Measurements from ENCODE around the gene IGFALS.

The IGFALS gene

GRCh38 chr16:1763521-1764511, 29.7 kb downstream of the IGFALS start:
- no peak for DNase-seq

GRCh38 chr16:1762879-1763520, 30.5 kb downstream of the IGFALS start:
- DNase-seq: no peak

GRCh38 chr16:1762196-1762878, 31.2 kb downstream of the IGFALS start:
- no peak for DNase-seq

GRCh38 chr16:1761751-1762150, 31.8 kb downstream of the IGFALS start:
- DNase-seq: no peak

- DNase-seq: no peak
Observed at GRCh38 chr16:1760911-1761310, 32.6 kb downstream of the IGFALS start.

- no peak for DNase-seq
Observed at GRCh38 chr16:1759511-1759910, 34.0 kb downstream of the IGFALS start.

GRCh38 chr16:1758923-1759322, 34.6 kb downstream of the IGFALS start:
- DNase-seq: no peak

GRCh38 chr16:1757714-1758461, 35.6 kb downstream of the IGFALS start:
- no peak for DNase-seq

GRCh38 chr16:1754204-1754603, 39.3 kb downstream of the IGFALS start:
- no peak for DNase-seq

GRCh38 chr16:1752853-1753252, 40.7 kb downstream of the IGFALS start:
- DNase-seq: no peak

GRCh38 chr16:1751946-1752345, 41.6 kb downstream of the IGFALS start:
- no peak for DNase-seq

GRCh38 chr16:1749152-1750117, 44.1 kb downstream of the IGFALS start:
- DNase-seq: no peak

GRCh38 chr16:1747934-1748333, 45.6 kb downstream of the IGFALS start:
- no peak for DNase-seq

GRCh38 chr16:1746693-1747195, 46.8 kb downstream of the IGFALS start:
- no peak for DNase-seq

- DNase-seq: no peak
Observed at GRCh38 chr16:1745900-1746692, 47.4 kb downstream of the IGFALS start.

GRCh38 chr16:1745181-1745899, 48.2 kb downstream of the IGFALS start:
- no peak for DNase-seq

- no peak for DNase-seq
Observed at GRCh38 chr16:1744338-1744840, 49.1 kb downstream of the IGFALS start.

- no peak for DNase-seq
Observed at GRCh38 chr16:1743376-1744337, 49.8 kb downstream of the IGFALS start.
